Esophagus (tissue), 2 donors: ENCODE data around the gene TRAFD1. TPM values are rescaled to one million over a fixed set of nuclear protein-coding genes. Genes with fewer than 3 reads are reported as not detected.

Source experiments
- H3K27ac ChIP-seq, 2 donors: one replicate each; pipeline ENCODE4 v1.5.1; 2013; ENCODE audit warnings: low read depth in 2 of 2, mild to moderate bottlenecking in 2 of 2, inconsistent platforms in 1 of 2, low read length in 1 of 2, moderate library complexity in 1 of 2
- H3K27me3 ChIP-seq, 2 donors: one replicate each; pipeline ENCODE4 v1.6.1; 2013; ENCODE audit warnings: low read length in 2 of 2, control low read depth in 1 of 2, mild to moderate bottlenecking in 1 of 2; ENCODE audit not compliant: insufficient read depth in 2 of 2, control insufficient read depth in 1 of 2
- H3K36me3 ChIP-seq, 2 donors: one replicate each; pipeline ENCODE4 v1.6.1; 2013; ENCODE audit warnings: low read length in 1 of 2; ENCODE audit not compliant: control insufficient read depth in 2 of 2, insufficient read depth in 2 of 2
- H3K4me1 ChIP-seq, 2 donors: one replicate each; pipeline ENCODE4 v1.6.1; 2013; ENCODE audit warnings: low read length in 1 of 2; ENCODE audit not compliant: control insufficient read depth in 2 of 2, insufficient read depth in 2 of 2
- H3K4me3 ChIP-seq, 2 donors: one replicate each; pipeline ENCODE4 v1.5.1; 2013; ENCODE audit warnings: low read length in 2 of 2, mild to moderate bottlenecking in 2 of 2, low read depth in 1 of 2, moderate library complexity in 1 of 2
- H3K9me3 ChIP-seq, 2 donors: one replicate each; pipeline ENCODE4 v1.6.1; 2013; ENCODE audit warnings: mild to moderate bottlenecking in 2 of 2, low read depth in 1 of 2, low read length in 1 of 2, moderate library complexity in 1 of 2; ENCODE audit not compliant: control insufficient read depth in 2 of 2, insufficient read depth in 1 of 2
- WGBS, 2 donors: extraction: QIAGEN DNeasy Blood & Tissue Kit; methylation state at CpG; one replicate each; pipeline ENCODE4 v1.1.7; 2013; 5-methylcytosine and 5-hydroxymethylcytosine counted together
- polyA plus RNA-seq, 2 donors: library from polyadenylated mRNA; stranded (reverse); fragments of 200-250 nt; gene quantifications; one replicate each; pipeline ENCODE4 v1.2.3, GENCODE V29; 2013
- donor health status: healthy with polysubstance abuse.
- donor health status: Bipolar disorder and iron deficiency.

Gene TRAFD1
- polyA plus RNA-seq, 2 donors: 10.8 to 24.9 TPM

DNA sequence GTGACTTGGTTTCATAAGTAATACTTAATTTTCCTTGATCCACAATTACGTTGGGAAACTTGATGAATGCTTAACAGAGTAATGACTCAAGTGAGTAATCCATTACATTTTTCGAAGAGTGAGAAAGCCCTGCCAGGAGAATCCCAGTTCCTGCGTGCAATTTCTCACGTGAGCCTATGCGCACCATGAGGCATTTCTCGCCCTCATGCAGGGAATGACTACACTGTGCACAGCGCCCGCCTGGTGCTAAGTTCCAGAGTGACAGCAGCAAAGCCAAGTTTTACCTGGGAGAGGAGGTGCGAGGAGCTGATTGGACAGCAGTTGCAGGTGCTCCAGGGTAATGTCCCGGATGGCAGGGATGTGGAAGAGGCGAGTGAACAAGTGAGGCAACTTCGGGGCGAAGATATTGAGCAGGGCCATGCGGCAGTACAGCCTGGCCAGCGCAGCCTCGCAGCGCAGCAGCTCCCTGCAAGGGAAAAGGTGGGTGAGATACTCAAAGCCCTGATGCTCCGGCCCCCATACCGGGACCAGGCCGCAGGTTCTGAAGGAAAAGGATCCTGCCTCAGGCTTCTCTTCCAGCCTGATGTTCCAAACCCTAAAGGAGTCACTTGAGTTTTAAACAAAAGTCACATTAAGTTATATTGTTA is 69.4 kb downstream of the TRAFD1 start:
- 94 to 96% methylated on average over 20 of the region's 20 CpGs for WGBS, 2 donors
- Histone ChIP-seq H3K27me3 (no peaks in the 10 kb centered on the region), H3K4me1 (peaks cover 0 to 10% of the 10 kb centered on the region in 2 donors), H3K4me3 (no peak overlapping the region), H3K27ac (no peak overlapping the region), H3K9me3 (no peaks in the 10 kb centered on the region), H3K36me3 (peaks cover 15 to 36% of the 10 kb centered on the region in 2 donors)

DNA sequence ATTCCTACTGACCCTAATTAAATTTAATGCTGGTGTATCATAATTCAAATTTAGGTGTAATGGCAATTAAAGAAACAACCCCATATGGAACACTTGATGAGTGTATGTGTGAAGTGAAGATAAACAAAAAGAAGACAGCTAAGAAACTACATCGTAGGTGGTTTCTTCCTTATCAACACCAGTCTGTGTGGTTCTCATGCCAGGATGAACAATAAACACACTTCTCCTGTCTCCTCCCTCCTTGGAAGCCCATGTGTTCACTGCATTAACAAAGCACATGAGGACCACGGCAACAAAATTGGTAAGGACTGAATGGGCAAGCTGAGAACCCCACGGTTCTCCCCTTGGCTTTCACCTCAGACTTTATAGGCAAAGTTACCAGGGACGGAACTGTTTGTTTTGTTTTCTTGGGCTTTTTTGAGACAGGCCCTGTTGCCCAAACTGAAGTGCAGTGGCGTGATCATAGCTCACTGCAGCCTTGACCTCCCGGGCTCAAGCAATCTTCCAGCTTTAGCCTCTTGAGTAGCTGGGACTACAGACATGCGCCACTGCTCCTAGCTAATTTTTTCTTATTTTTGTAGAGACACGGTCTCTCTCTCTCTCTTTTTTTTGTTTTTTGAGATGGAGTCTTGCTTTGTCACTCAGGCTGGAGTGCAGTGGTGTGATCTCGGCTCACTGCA is 71.0 kb downstream of the TRAFD1 start:
- Histone ChIP-seq H3K4me1 (peaks cover 0 to 4% of the 10 kb centered on the region in 2 donors), H3K27me3 (no peaks in the 10 kb centered on the region), H3K9me3 (no peaks in the 10 kb centered on the region), H3K4me3 (no peak overlapping the region), H3K27ac (no peak overlapping the region), H3K36me3 (peaks cover 15 to 39% of the 10 kb centered on the region in 2 donors)
- 89 to 93% methylated on average over 9 of the region's 9 CpGs for WGBS, 2 donors

GRCh38 chr12:112198120-112198733 is 72.9 kb downstream of the TRAFD1 start:
- peaks cover 10 to 34% of the 10 kb centered on the region in 2 donors for H3K36me3 ChIP-seq
- no peaks in the 10 kb centered on the region for H3K4me1 ChIP-seq
- no peak overlapping the region for H3K27ac ChIP-seq
- no peak overlapping the region for H3K4me3 ChIP-seq
- 82 to 85% methylated on average over 9 of the region's 9 CpGs for WGBS, 2 donors
- no peaks in the 10 kb centered on the region for H3K27me3 ChIP-seq
- no peaks in the 10 kb centered on the region for H3K9me3 ChIP-seq

DNA sequence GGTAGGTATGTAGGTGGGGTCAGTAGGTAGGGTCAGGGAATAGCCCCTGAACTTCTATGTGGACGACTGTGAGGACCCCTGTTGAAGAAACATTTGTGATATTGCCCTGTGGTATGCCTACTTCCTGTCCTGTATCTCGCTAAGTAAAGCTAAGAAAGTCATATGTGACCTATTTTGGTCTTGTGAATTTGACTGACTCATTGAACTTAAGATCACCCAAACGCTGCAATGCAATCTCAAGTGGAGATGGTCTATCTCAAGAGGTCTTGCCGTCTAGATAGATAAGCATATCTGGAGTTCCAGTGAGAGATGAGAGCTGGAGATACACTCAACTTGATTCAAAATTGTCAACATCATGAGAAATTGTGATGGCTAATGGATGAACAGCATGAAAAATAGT is 73.8 kb downstream of the TRAFD1 start:
- H3K36me3 ChIP-seq: peaks cover 14 to 30% of the 10 kb centered on the region in 2 donors

More for the DNA sequence above, 73.8 kb downstream of the TRAFD1 start:
- H3K27me3 ChIP-seq: no peaks in the 10 kb centered on the region
- WGBS, 2 donors: 73 to 81% methylated on average over 4 of the region's 4 CpGs
- H3K4me3 ChIP-seq: no peak overlapping the region
- no peaks in the 10 kb centered on the region for H3K4me1 ChIP-seq
- H3K9me3 ChIP-seq: no peaks in the 10 kb centered on the region
- H3K27ac ChIP-seq: no peak overlapping the region

Other genes with a start within 250 kb of the TRAFD1 start
- gene TMEM116, start 112.4 kb upstream of the TRAFD1 start, polyA plus RNA-seq: 1 to 10 TPM; 3.3 to 4.2 TPM
- 100 to 1,000 TPM in 1 of 2 donors, 10 to 100 TPM in 1; 53.9 to 102 TPM for gene ERP29, start 112.1 kb upstream of the TRAFD1 start, polyA plus RNA-seq
- gene NAA25, start 16.8 kb upstream of the TRAFD1 start, polyA plus RNA-seq: 1 to 10 TPM; 6.1 to 8.1 TPM